A549 treated with RU486 at 1 μM for 4 hours (cell line): ENCODE data around the gene OR8H2. TPM values are rescaled to one million over a fixed set of nuclear protein-coding genes. Genes with fewer than 3 reads are reported as not detected.

Source experiments
- total RNA-seq: library from RNA; stranded (reverse); fragments of 200-300 nt; extraction: Qiagen RNA extraction; gene quantifications from 5 replicates; pipeline ENCODE4 v1.2.3, GENCODE V29; 2022; ENCODE audit warnings: low read depth

The OR8H2 gene, protein sequence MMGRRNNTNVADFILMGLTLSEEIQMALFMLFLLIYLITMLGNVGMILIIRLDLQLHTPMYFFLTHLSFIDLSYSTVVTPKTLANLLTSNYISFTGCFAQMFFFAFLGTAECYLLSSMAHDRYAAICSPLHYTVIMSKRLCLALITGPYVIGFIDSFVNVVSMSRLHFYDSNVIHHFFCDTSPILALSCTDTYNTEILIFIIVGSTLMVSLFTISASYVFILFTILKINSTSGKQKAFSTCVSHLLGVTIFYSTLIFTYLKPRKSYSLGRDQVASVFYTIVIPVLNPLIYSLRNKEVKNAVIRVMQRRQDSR
- total RNA-seq, result not detected in 5 replicates

DNA sequence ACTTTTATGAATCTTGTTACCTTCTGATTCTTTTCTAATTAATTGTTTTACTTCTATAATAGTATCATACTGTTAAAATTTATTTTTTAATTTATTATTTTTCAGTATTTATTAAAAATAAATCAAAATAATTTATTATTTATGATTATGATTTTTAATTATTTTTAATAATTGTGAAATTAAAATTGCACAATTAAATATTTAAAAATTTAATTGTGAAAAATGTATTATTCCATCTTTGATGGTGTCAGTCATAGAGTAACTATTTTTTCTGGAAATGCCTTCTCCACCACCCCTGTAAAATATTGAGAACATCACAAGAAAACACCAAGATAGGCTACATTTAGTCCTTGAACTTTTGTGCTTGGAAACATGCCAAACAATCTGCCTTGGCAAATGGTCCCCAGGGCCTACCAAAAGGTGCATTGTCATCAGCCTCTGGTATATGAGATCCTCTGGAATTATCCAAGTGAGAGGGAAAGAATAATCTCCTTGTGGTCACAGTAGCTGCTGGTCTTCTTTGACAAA is at the start of gene OR8H2:
Gene OR8H2, plus strand, starts transcription at position 478 of the 528 bp plus-strand sequence. CDS start 1,356 bp downstream, outside the sequence.

DNA sequence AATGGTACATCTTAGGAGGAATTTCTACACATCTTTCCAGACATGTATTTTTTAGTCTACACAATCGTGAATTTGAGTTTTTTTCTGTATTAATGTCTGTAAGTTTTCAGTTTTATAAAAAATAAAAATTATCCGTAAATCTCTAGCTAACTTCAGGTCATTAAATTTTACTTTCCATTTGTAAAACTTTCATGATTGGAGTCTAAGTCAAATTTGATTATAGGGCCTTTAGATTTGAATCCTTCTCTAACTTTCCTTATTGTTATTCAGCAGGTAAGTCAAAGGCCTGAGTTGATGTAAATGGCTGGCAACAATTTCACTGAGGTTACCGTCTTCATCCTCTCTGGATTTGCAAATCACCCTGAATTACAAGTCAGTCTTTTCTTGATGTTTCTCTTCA is 10.5 kb upstream of the OR8H2 start, which contains the start of gene OR8I2:
Gene OR8I2, plus strand, starts transcription at position 301 of the 400 bp plus-strand sequence. Its CDS starts 0 bp downstream, at position 301.

DNA sequence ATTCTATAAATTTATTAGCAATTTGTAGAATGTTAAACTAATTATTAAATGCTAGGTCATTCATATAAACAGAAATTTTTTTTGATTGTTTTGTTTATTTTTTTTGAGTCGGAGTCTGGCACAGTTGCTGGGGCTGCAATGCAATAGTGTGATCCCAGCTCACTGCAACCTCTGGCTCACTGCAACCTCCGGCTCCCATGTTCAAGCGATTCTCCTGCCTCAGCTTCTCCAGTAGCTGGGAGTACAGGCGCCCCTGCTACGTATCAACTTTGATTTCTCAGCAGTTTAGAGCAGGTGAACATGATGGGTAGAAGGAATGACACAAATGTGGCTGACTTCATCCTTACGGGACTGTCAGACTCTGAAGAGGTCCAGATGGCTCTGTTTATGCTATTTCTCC is 18.6 kb downstream of the OR8H2 start, which contains the start of gene OR8H3:
Gene OR8H3, plus strand, starts transcription at position 301 of the 400 bp plus-strand sequence. Its CDS starts 0 bp downstream, at position 301.

DNA sequence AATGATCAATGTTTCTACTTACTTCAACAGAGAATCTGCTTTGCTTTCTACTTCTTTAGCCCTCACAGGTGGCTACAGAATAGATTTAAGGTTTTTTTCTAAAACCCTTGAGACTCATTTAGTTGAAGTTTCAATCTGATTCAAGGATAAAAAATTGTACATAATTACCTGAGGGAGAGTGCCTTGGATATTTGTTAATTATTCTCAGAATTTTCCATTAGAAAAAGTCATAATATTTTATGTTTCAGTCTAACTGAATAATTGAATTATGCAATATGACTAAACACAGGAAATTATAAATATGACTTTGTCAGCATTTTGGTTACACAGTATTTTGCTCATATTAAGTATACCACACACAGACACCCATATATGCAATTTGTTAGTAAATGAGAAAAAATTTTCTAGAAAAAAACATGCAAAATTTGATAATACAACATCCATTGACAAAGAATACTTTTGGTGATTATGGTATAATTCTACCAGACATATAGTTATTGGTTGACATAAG is 36.7 kb downstream of the OR8H2 start, which contains the start of gene OR8J3:
Gene OR8J3, minus strand, starts transcription at position 51 of the 511 bp plus-strand sequence. CDS start 2,483 bp downstream, outside the sequence.

Other genes with a start within 250 kb of the OR8H2 start
- not detected in 5 replicates for gene TRIM51, start 220.4 kb upstream of the OR8H2 start, total RNA-seq
- gene OR5W2, start 189.1 kb upstream of the OR8H2 start, total RNA-seq, result not detected in 5 replicates
- not detected in 5 replicates for gene OR5I1, start 167.3 kb upstream of the OR8H2 start, total RNA-seq
- gene OR10AG1, start 133.7 kb upstream of the OR8H2 start, total RNA-seq, result not detected in 5 replicates
- not detected in 5 replicates for gene OR5F1, start 109.1 kb upstream of the OR8H2 start, total RNA-seq
- gene OR5AS1, start 76.0 kb upstream of the OR8H2 start, total RNA-seq, result not detected in 5 replicates
- not detected in 5 replicates for gene OR8I2, start 10.4 kb upstream of the OR8H2 start, total RNA-seq
- not detected in 5 replicates for gene OR8H3, start 18.7 kb downstream of the OR8H2 start, total RNA-seq
- not detected in 5 replicates for gene OR8J3, start 36.5 kb downstream of the OR8H2 start, total RNA-seq
- not detected in 5 replicates for gene OR8K5, start 56.6 kb downstream of the OR8H2 start, total RNA-seq
- gene OR5J2, start 72.9 kb downstream of the OR8H2 start, total RNA-seq, result not detected in 5 replicates
- gene OR5T2, start 130.6 kb downstream of the OR8H2 start, total RNA-seq, result not detected in 5 replicates
- not detected in 5 replicates for gene OR5T3, start 148.6 kb downstream of the OR8H2 start, total RNA-seq
- gene OR5T1, start 170.5 kb downstream of the OR8H2 start, total RNA-seq, result not detected in 5 replicates
- not detected in 5 replicates for gene OR8H1, start 188.6 kb downstream of the OR8H2 start, total RNA-seq
- gene OR8K3, start 211.5 kb downstream of the OR8H2 start, total RNA-seq, result not detected in 5 replicates
- not detected in 5 replicates for gene OR8K1, start 242.4 kb downstream of the OR8H2 start, total RNA-seq